Endothelial cell of umbilical vein (primary cell): ENCODE data around the gene NEK7. TPM values are rescaled to one million over a fixed set of nuclear protein-coding genes. Genes with fewer than 3 reads are reported as not detected.

Source experiments
- BruUV-seq: library from RNA; stranded (reverse); fragments of 400-500 nt; replicated peaks from 2 replicates; lab custom pipeline; 2021; lab: Mats Ljungman, UMichigan
- CTCF ChIA-PET: fragments of 300-600, 350-600 bp; sonication (Branson Sonifier 250); formaldehyde crosslinking; loops from one replicate; lab custom pipeline; 2021; ENCODE audit warnings: antibody characterized with exemption, inconsistent platforms; lab: Charles Lee
- POLR2A ChIA-PET: fragments of 300-600, 350-600 bp; sonication (Branson Sonifier 250); formaldehyde crosslinking; loops from one replicate; lab custom pipeline; 2021; ENCODE audit warnings: antibody characterized with exemption, inconsistent platforms; lab: Charles Lee
- DNase-seq: peaks from one replicate; pipeline ENCODE4 v3.0.0-alpha.2; 2011; ENCODE audit warnings: low read depth, low spot score
- FAIRE-seq: peaks from 2 replicates; lab custom pipeline; 2011; peaks lifted over from hg19 to GRCh38; lab: Jason Lieb, UNC
- H2AFZ ChIP-seq: 2 replicates; pipeline ENCODE4 v1.6.0; 2012; ENCODE audit warnings: low read depth, low read length, control low read depth, inconsistent platforms
- H3K27ac ChIP-seq: 2 replicates; pipeline ENCODE4 v1.5.1; 2011; ENCODE audit warnings: low read depth, mild to moderate bottlenecking, control low read depth, low read length, moderate library complexity; ENCODE audit not compliant: insufficient read depth
- H3K27me3 ChIP-seq, 2 experiments: 2 replicates each; pipeline versions ENCODE4 v1.6.0 to v1.6.1; 2011; ENCODE audit warnings: low read length in 2 of 2, mixed read lengths in 1 of 2; ENCODE audit not compliant: control insufficient read depth in 2 of 2, insufficient read depth in 2 of 2
- H3K36me3 ChIP-seq, 2 experiments: 2 replicates in 1 of 2; 3 replicates in 1 of 2; pipeline ENCODE4 v1.5.1; 2011; ENCODE audit warnings: low read length in 2 of 2, mild to moderate bottlenecking in 1 of 2, moderate library complexity in 1 of 2; ENCODE audit not compliant: control insufficient read depth in 2 of 2, insufficient read depth in 2 of 2; ENCODE audit errors: extremely low read depth in 1 of 2
- H3K4me1 ChIP-seq: 3 replicates; pipeline ENCODE4 v1.5.1; 2011; ENCODE audit warnings: mild to moderate bottlenecking, low read length; ENCODE audit not compliant: control insufficient read depth, insufficient read depth; ENCODE audit errors: extremely low read depth
- H3K4me2 ChIP-seq: 2 replicates; pipeline ENCODE4 v1.6.1; 2011; ENCODE audit warnings: low read length, control low read depth, mixed read lengths; ENCODE audit not compliant: insufficient read depth
- H3K4me3 ChIP-seq, 3 experiments: fragments of 200-600 bp in 1 of 3; sonication (generic), shearing (Covaris generic) in 1 of 3; replicated peaks in 1 of 3; 2 replicates each; pipeline ENCODE4 v1.5.1; 2011 to 2016; ENCODE audit warnings: control low read depth in 3 of 3, low read length in 3 of 3, mild to moderate bottlenecking in 2 of 3, inconsistent platforms in 1 of 3, low read depth in 1 of 3, moderate library complexity in 1 of 3; ENCODE audit not compliant: insufficient read depth in 1 of 3
- H3K79me2 ChIP-seq: 2 replicates; pipeline ENCODE4 v1.6.0; 2012; ENCODE audit warnings: low read length, inconsistent platforms; ENCODE audit not compliant: control insufficient read depth, insufficient read depth
- H3K9ac ChIP-seq: replicated peaks from 2 replicates; pipeline ENCODE3; 2011; ENCODE audit warnings: low read length, control low read depth; ENCODE audit not compliant: insufficient read depth; ENCODE audit errors: extremely low read depth
- H3K9me1 ChIP-seq: replicated peaks from 3 replicates; pipeline ENCODE4 v1.6.0; 2011; ENCODE audit warnings: mild to moderate bottlenecking, low read length; ENCODE audit not compliant: control insufficient read depth, insufficient read depth; ENCODE audit errors: extremely low read depth
- H3K9me3 ChIP-seq: replicated peaks from 2 replicates; pipeline ENCODE4 v1.5.1; 2012; ENCODE audit warnings: low read length, inconsistent platforms; ENCODE audit not compliant: control insufficient read depth, insufficient read depth
- H4K20me1 ChIP-seq: replicated peaks from 2 replicates; pipeline ENCODE3; 2011; ENCODE audit warnings: mild to moderate bottlenecking, low read length; ENCODE audit not compliant: control insufficient read depth, insufficient read depth; ENCODE audit errors: extremely low read depth
- EZH2 ChIP-seq: IDR thresholded peaks from 2 replicates; pipeline ENCODE4 v1.6.1; 2012; ENCODE audit warnings: borderline replicate concordance, low read depth, mild to moderate bottlenecking, moderate library complexity, low read length, inconsistent platforms; ENCODE audit not compliant: severe bottlenecking
- FOS ChIP-seq: IDR thresholded peaks from 2 replicates; pipeline ENCODE4 v1.6.1; 2011; ENCODE audit warnings: mild to moderate bottlenecking, low read length, moderate library complexity, borderline replicate concordance; ENCODE audit not compliant: insufficient read depth
- GATA2 ChIP-seq: IDR thresholded peaks from 2 replicates; pipeline ENCODE4 v1.7.0; 2011; ENCODE audit warnings: low read depth, mild to moderate bottlenecking, moderate library complexity, mixed read lengths, low read length; ENCODE audit not compliant: insufficient read length, insufficient read depth
- JUN ChIP-seq: IDR thresholded peaks from 2 replicates; pipeline ENCODE4 v1.6.1; 2011; ENCODE audit warnings: borderline replicate concordance, low read depth; ENCODE audit not compliant: insufficient read length, insufficient read depth
- MYC ChIP-seq: IDR thresholded peaks from one replicate; pipeline ENCODE4 v1.6.1; 2011; ENCODE audit warnings: mild to moderate bottlenecking, low read depth, low read length
- POLR2A ChIP-seq: IDR thresholded peaks from 2 replicates; pipeline ENCODE4 v1.6.1; 2012; ENCODE audit warnings: low read depth, mild to moderate bottlenecking, control low read depth, low read length
- POLR2AphosphoS5 ChIP-seq: IDR thresholded peaks from 2 replicates; pipeline ENCODE4 v1.6.1; 2012; ENCODE audit warnings: low read depth, mild to moderate bottlenecking, control low read depth, low read length, moderate library complexity; ENCODE audit not compliant: insufficient read depth
- dilution Hi-C: fragments of 300-500 bp; cut with MboI; formaldehyde crosslinking; loops from one replicate; pipeline ENCODE4 v1.15.0; 2019; ENCODE audit warnings: low sequenced_read_pairs; ENCODE audit not compliant: extremely low pct_ligation_motif_present
- intact Hi-C: fragments of 100-400 bp; cut with micrococcal nuclease; formaldehyde crosslinking; loops from one replicate; pipeline ENCODE4 v1.10.0; 2022
- polyA plus RNA-seq, 4 experiments: library from polyadenylated mRNA; depleted of rRNA in 3 of 4; stranded (reverse) in 3 of 4; unstranded in 1 of 4; fragments of >200 nt; gene quantifications; 2 replicates each; pipeline versions ENCODE4 v1.2.1 to v1.2.3, GENCODE V29; 2011 to 2012; ENCODE audit warnings: missing spikeins in 1 of 4
- total RNA-seq: library from RNA; stranded (reverse); gene quantifications from 2 replicates; pipeline ENCODE4 v1.2.3, GENCODE V29; 2021
- TF ChIP-seq, protein P1 (sequence below), 2 donors: IDR thresholded peaks; 1 replicate in 1 of 2; 2 replicates in 1 of 2; pipeline ENCODE4 v1.5.1; 2011; ENCODE audit warnings: low read length in 2 of 2, mild to moderate bottlenecking in 2 of 2, moderate library complexity in 2 of 2, control low read depth in 1 of 2, inconsistent platforms in 1 of 2, low read depth in 1 of 2; ENCODE audit not compliant: insufficient read depth in 1 of 2; ENCODE audit errors: extremely low read depth in 1 of 2
- TF ChIP-seq, protein P2 (sequence below): IDR thresholded peaks from 2 replicates; pipeline ENCODE4 v1.6.1; 2011; ENCODE audit not compliant: insufficient read depth, insufficient read length

NEK7 gene
- total and polyA plus RNA-seq, 2 donors (not counting 3 experiments of a cell fraction or from before 2014, with no cell fraction given), result 22.6 to 45.7 TPM

DNA sequence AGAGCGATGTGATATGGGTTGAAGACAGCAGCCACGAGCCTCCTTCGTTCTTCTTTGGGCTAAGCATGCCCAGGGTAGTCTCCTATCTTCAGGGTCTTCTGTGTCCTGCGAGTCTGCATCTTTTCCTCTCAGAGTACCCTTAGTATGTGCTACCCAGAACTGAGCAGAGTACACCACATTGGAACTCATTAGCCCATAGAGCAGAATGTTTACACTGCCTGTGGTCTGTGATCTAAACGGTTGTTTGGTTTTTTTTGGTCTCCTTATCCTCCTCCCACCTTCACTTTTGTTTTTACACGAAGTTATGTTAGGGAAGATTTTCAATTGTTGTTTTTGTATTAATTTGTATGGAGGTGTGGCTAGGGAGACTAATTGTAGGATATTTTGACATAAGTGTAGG, 126.4 kb downstream of the NEK7 start:
- no peak overlapping the region for H3K27ac ChIP-seq
- H4K20me1 ChIP-seq, result no peaks in the 10 kb centered on the region
- no peak for TF ChIP-seq FOS
- no peak for TF ChIP-seq JUN
- TF ChIP-seq POLR2AphosphoS5, result no peak
- no peak for TF ChIP-seq EZH2
- no peak for TF ChIP-seq MYC
- TF ChIP-seq, protein P1, sequence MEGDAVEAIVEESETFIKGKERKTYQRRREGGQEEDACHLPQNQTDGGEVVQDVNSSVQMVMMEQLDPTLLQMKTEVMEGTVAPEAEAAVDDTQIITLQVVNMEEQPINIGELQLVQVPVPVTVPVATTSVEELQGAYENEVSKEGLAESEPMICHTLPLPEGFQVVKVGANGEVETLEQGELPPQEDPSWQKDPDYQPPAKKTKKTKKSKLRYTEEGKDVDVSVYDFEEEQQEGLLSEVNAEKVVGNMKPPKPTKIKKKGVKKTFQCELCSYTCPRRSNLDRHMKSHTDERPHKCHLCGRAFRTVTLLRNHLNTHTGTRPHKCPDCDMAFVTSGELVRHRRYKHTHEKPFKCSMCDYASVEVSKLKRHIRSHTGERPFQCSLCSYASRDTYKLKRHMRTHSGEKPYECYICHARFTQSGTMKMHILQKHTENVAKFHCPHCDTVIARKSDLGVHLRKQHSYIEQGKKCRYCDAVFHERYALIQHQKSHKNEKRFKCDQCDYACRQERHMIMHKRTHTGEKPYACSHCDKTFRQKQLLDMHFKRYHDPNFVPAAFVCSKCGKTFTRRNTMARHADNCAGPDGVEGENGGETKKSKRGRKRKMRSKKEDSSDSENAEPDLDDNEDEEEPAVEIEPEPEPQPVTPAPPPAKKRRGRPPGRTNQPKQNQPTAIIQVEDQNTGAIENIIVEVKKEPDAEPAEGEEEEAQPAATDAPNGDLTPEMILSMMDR (IDR thresholded peaks at IDR 0.05; ENCODE audit: extremely low read depth in 1 of 2, insufficient read depth in 1 of 2, low read depth in 1 of 2, low read length in 2 of 2), result no peak
- TF ChIP-seq GATA2, result no peak
- TF ChIP-seq POLR2A, result no peak
- TF ChIP-seq, protein P2, sequence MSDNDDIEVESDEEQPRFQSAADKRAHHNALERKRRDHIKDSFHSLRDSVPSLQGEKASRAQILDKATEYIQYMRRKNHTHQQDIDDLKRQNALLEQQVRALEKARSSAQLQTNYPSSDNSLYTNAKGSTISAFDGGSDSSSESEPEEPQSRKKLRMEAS, result no peak
- no TSS peak for BruUV-seq
- POLR2A ChIA-PET, result no interaction called here
- no peak overlapping the region for H3K4me3 ChIP-seq
- no peaks in the 10 kb centered on the region for H3K79me2 ChIP-seq
- H2AFZ ChIP-seq, result no peak overlapping the region
- no peaks in the 10 kb centered on the region for H3K9me1 ChIP-seq
- intact Hi-C loops, result loop anchor here (10.0 kb wide), 1 partner anchor 402 kb away; no protein-coding TSS in a partner anchor
- no peaks in the 10 kb centered on the region for H3K9me3 ChIP-seq
- no peak overlapping the region for H3K4me2 ChIP-seq
- H3K9ac ChIP-seq, result no peak overlapping the region
- no peaks in the 10 kb centered on the region for H3K27me3 ChIP-seq
- dilution Hi-C loops, result no loop called here
- H3K36me3 ChIP-seq, result no peaks in the 10 kb centered on the region
- CTCF ChIA-PET, result interaction anchor here (2.0 kb wide), 1 partner anchor 18 kb away, joined by 4 read pairs; no protein-coding TSS in a partner anchor
- FAIRE-seq, result no peak
- no peak for DNase-seq
- H3K4me1 ChIP-seq, result no peaks in the 10 kb centered on the region
